ENCODE results near the gene BMP8B. TPM values are rescaled to one million over a fixed set of nuclear protein-coding genes. Genes with fewer than 3 reads are reported as not detected.

BMP8B gene
- total RNA-seq, 4 donors from 2014 or later: 0.12 to 0.31 (median 0.15) TPM; not detected in 1

GRCh38 chr1:39735731-39736130 is 52.9 kb downstream of the BMP8B start:
- H3K9me3 ChIP-seq: no peaks in the 10 kb centered on the region
- H3K27me3 ChIP-seq: no peaks in the 10 kb centered on the region
- in situ Hi-C loops (cut with MboI; ENCODE audit: low sequenced_read_pairs in 4 of 4): no loop called here
- peaks cover 21 to 36% of the 10 kb centered on the region in 2 donors for H3K4me1 ChIP-seq
- ATAC-seq (no peak), DNase-seq (no peak)
- H3K36me3 ChIP-seq: peaks cover 0 to 10% of the 10 kb centered on the region in 2 donors
- TF ChIP-seq POLR2A (IDR thresholded peaks at IDR 0.05) (no peak), CTCF (IDR thresholded peaks at IDR 0.05 in 4 of 5, conservative IDR thresholded peaks at IDR 0.05 in 1 of 5) (no peak)
- no peak overlapping the region for H3K27ac ChIP-seq
- intact Hi-C loops (cut with DNase I; ENCODE audit: low total_unique reads): no loop called here
- H3K4me3 ChIP-seq: no peak overlapping the region

GRCh38 chr1:39733161-39733560 is 55.5 kb downstream of the BMP8B start:
- H3K27me3 ChIP-seq: peaks cover 9 to 14% (median 12%) of the 10 kb centered on the region in 3 donors
- peaks cover 6 to 18% of the 10 kb centered on the region in 2 donors for H3K4me1 ChIP-seq
- H3K36me3 ChIP-seq: no peaks in the 10 kb centered on the region
- peak; percentile 31 to 65 for TF ChIP-seq POLR2A (IDR thresholded peaks at IDR 0.05)
- no peak for TF ChIP-seq CTCF (IDR thresholded peaks at IDR 0.05 in 4 of 5, conservative IDR thresholded peaks at IDR 0.05 in 1 of 5)
- DNase-seq (peak; percentile 52 to 62), ATAC-seq (peak; percentile 90 to 97)
- H3K4me3 ChIP-seq: no peak overlapping the region
- H3K27ac ChIP-seq: peak overlapping the region; percentile 43 to 70 (median 58)
- no peaks in the 10 kb centered on the region for H3K9me3 ChIP-seq
- in situ Hi-C loops (cut with MboI; ENCODE audit: low sequenced_read_pairs in 4 of 4): no loop called here
- intact Hi-C loops (cut with DNase I; ENCODE audit: low total_unique reads): no loop called here

- H3K4me3 ChIP-seq: no peak overlapping the region
- in situ Hi-C loops (cut with MboI; ENCODE audit: low sequenced_read_pairs in 4 of 4): no loop called here
- H3K9me3 ChIP-seq: no peaks in the 10 kb centered on the region
- intact Hi-C loops (cut with DNase I; ENCODE audit: low total_unique reads): no loop called here
- H3K27me3 ChIP-seq: peaks cover 12 to 19% (median 15%) of the 10 kb centered on the region in 3 donors
- peak; percentile 22 to 30 for ATAC-seq
- TF ChIP-seq CTCF (IDR thresholded peaks at IDR 0.05 in 4 of 5, conservative IDR thresholded peaks at IDR 0.05 in 1 of 5): no peak
- no peak for TF ChIP-seq POLR2A (IDR thresholded peaks at IDR 0.05)
- peaks cover 6 to 18% of the 10 kb centered on the region in 2 donors for H3K4me1 ChIP-seq
- H3K36me3 ChIP-seq: no peaks in the 10 kb centered on the region
- H3K27ac ChIP-seq: peak overlapping the region; percentile 43 to 70 (median 58)
- no peak for DNase-seq
These were observed 55.9 kb downstream of the BMP8B start for GRCh38 chr1:39732730-39733129.

GRCh38 chr1:39729842-39730241 is 58.8 kb downstream of the BMP8B start:
- H3K27me3 ChIP-seq: peaks cover 15 to 23% (median 23%) of the 10 kb centered on the region in 3 donors
- no peak overlapping the region for H3K27ac ChIP-seq
- in situ Hi-C loops (cut with MboI; ENCODE audit: low sequenced_read_pairs in 4 of 4) (no loop called here), intact Hi-C loops (cut with DNase I; ENCODE audit: low total_unique reads) (no loop called here)
- H3K9me3 ChIP-seq: no peaks in the 10 kb centered on the region
- no peak for TF ChIP-seq CTCF (IDR thresholded peaks at IDR 0.05 in 4 of 5, conservative IDR thresholded peaks at IDR 0.05 in 1 of 5)
- TF ChIP-seq POLR2A (IDR thresholded peaks at IDR 0.05): no peak
- ATAC-seq (no peak), DNase-seq (no peak)
- H3K36me3 ChIP-seq: no peaks in the 10 kb centered on the region
- peaks cover 6 to 18% of the 10 kb centered on the region in 2 donors for H3K4me1 ChIP-seq
- H3K4me3 ChIP-seq: no peak overlapping the region

- Histone ChIP-seq H3K4me1 (peaks cover 6 to 14% of the 10 kb centered on the region in 2 donors), H3K4me3 (no peak overlapping the region), H3K9me3 (no peaks in the 10 kb centered on the region), H3K27me3 (peaks cover 15 to 23% (median 23%) of the 10 kb centered on the region in 3 donors), H3K36me3 (no peaks in the 10 kb centered on the region), H3K27ac (no peak overlapping the region)
- DNase-seq: no peak
- no peak for ATAC-seq
- no peak for TF ChIP-seq POLR2A (IDR thresholded peaks at IDR 0.05)
- in situ Hi-C loops (cut with MboI; ENCODE audit: low sequenced_read_pairs in 4 of 4): no loop called here
- intact Hi-C loops (cut with DNase I; ENCODE audit: low total_unique reads): no loop called here
These were observed 59.6 kb downstream of the BMP8B start for GRCh38 chr1:39729030-39729429.

All from gastrocnemius medialis (tissue), 4 donors.